GM10847 (cell line): Measurements from ENCODE around the gene RNH1.

Experiments
- POLR2A ChIP-seq: IDR thresholded peaks from 2 replicates; pipeline ENCODE4 v1.6.1; 2011; ENCODE audit not compliant: insufficient read length; ENCODE audit errors: extremely low read depth

The RNH1 gene

GRCh38 chr11:512761-513595, 5.9 kb upstream of the RNH1 start:
- no peak for TF ChIP-seq POLR2A

GRCh38 chr11:508956-509355, 1.9 kb upstream of the RNH1 start:
- no peak for TF ChIP-seq POLR2A

GRCh38 chr11:507727-508515, 879 bp upstream of the RNH1 start:
- no peak for TF ChIP-seq POLR2A

GRCh38 chr11:506238-506994, 626 bp downstream of the RNH1 start:
- TF ChIP-seq POLR2A = peak; percentile 48

GRCh38 chr11:504994-505344, 2.1 kb downstream of the RNH1 start:
- TF ChIP-seq POLR2A = no peak

GRCh38 chr11:504053-504993, 2.7 kb downstream of the RNH1 start:
- TF ChIP-seq POLR2A = peak; percentile 11

- no peak for TF ChIP-seq POLR2A
Observed at GRCh38 chr11:503179-503981, 3.7 kb downstream of the RNH1 start.

GRCh38 chr11:502288-503178, 4.5 kb downstream of the RNH1 start:
- no peak for TF ChIP-seq POLR2A

- TF ChIP-seq POLR2A = no peak
Observed at GRCh38 chr11:501683-502287, 5.3 kb downstream of the RNH1 start.

- no peak for TF ChIP-seq POLR2A
Observed at GRCh38 chr11:501001-501682, 5.9 kb downstream of the RNH1 start.

GRCh38 chr11:499201-500076, 7.6 kb downstream of the RNH1 start:
- TF ChIP-seq POLR2A = no peak
